ENCODE measurements around the gene HOXD12. TPM values are rescaled to one million over a fixed set of nuclear protein-coding genes. Genes with fewer than 3 reads are reported as not detected.

Gene HOXD12
- total RNA-seq, 2 experiments from 2014 or later, result 0.25 TPM; not detected in 1

- Histone ChIP-seq H3K4me2 (ENCODE audit: low read length) (no peak overlapping the region), H3K4me1 (ENCODE audit: insufficient read depth, low read length, poor library complexity, severe bottlenecking) (no peaks in the 10 kb centered on the region), H3K79me2 (ENCODE audit: insufficient read depth, low read depth, low read length) (no peaks in the 10 kb centered on the region), H3K36me3 (ENCODE audit: insufficient read depth, low read length) (no peaks in the 10 kb centered on the region), H3K27ac (ENCODE audit: low read depth, low read length, poor library complexity, severe bottlenecking) (no peak overlapping the region), H3K9me3 (ENCODE audit: low read length) (no peaks in the 10 kb centered on the region), H3K4me3 (ENCODE audit: low read depth, low read length, poor library complexity, severe bottlenecking) (no peak overlapping the region), H2AFZ (ENCODE audit: low read length) (no peak overlapping the region), H3K9me2 (ENCODE audit: insufficient read depth, low read length) (no peaks in the 10 kb centered on the region), H4K20me1 (ENCODE audit: insufficient read depth, low read length) (no peaks in the 10 kb centered on the region)
- ChIA-PET POLR2A (no interaction called here), CTCF (ENCODE audit: unreplicated experiment) (no interaction called here)
- no TSS peak for BruUV-seq (replicated peaks)
- no peak for DNase-seq (ENCODE audit: low spot score)
- no peak for TF ChIP-seq EZH2phosphoT487 (IDR thresholded peaks at IDR 0.05; ENCODE audit: borderline replicate concordance, low read depth, low read length)
- no peak for TF ChIP-seq CTCF (conservative IDR thresholded peaks at IDR 0.05; ENCODE audit: low read length)
- intact Hi-C loops (cut with micrococcal nuclease; ENCODE audit: unreplicated experiment), result no loop called here
Observed at GRCh38 chr2:176081376-176081836, 18.2 kb upstream of the HOXD12 start.

- no peaks in the 10 kb centered on the region for H3K9me3 ChIP-seq (ENCODE audit: low read length)
- H3K79me2 ChIP-seq (ENCODE audit: insufficient read depth, low read depth, low read length), result no peaks in the 10 kb centered on the region
- H3K27ac ChIP-seq (ENCODE audit: low read depth, low read length, poor library complexity, severe bottlenecking), result no peak overlapping the region
- H3K9me2 ChIP-seq (ENCODE audit: insufficient read depth, low read length), result no peaks in the 10 kb centered on the region
- no TSS peak for BruUV-seq (replicated peaks)
- no peak overlapping the region for H2AFZ ChIP-seq (ENCODE audit: low read length)
- POLR2A ChIA-PET, result no interaction called here
- no peaks in the 10 kb centered on the region for H3K4me1 ChIP-seq (ENCODE audit: insufficient read depth, low read length, poor library complexity, severe bottlenecking)
- H4K20me1 ChIP-seq (ENCODE audit: insufficient read depth, low read length), result no peaks in the 10 kb centered on the region
- H3K4me2 ChIP-seq (ENCODE audit: low read length), result no peak overlapping the region
- TF ChIP-seq EZH2phosphoT487 (IDR thresholded peaks at IDR 0.05; ENCODE audit: borderline replicate concordance, low read depth, low read length) (no peak), CTCF (conservative IDR thresholded peaks at IDR 0.05; ENCODE audit: low read length) (no peak)
- no peak for DNase-seq (ENCODE audit: low spot score)
- intact Hi-C loops (cut with micrococcal nuclease; ENCODE audit: unreplicated experiment), result no loop called here
- H3K36me3 ChIP-seq (ENCODE audit: insufficient read depth, low read length), result no peaks in the 10 kb centered on the region
- CTCF ChIA-PET (ENCODE audit: unreplicated experiment), result no interaction called here
- no peak overlapping the region for H3K4me3 ChIP-seq (ENCODE audit: low read depth, low read length, poor library complexity, severe bottlenecking)
Observed at GRCh38 chr2:176081837-176082524, 17.6 kb upstream of the HOXD12 start.

DNA sequence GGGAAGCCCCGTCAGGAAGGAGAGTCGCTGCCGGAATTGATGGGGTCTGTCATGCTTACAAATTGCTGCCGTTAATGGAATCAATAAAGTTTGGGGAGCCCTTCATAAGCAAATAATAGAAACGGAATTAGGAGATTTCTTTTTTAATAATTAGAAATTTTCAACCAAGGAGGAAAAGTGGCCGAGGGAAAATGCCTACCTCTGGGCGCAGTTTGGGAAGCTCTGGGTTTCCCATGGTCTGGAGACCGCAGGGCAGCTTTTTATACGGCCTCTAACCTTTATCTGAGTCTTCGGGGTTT is 17.1 kb upstream of the HOXD12 start:
- DNase-seq (ENCODE audit: low spot score), result no peak
- H3K9me2 ChIP-seq (ENCODE audit: insufficient read depth, low read length), result no peaks in the 10 kb centered on the region
- CTCF ChIA-PET (ENCODE audit: unreplicated experiment), result interaction anchor here (0.6 kb wide), 1 partner anchor 59 kb away, joined by 3 read pairs; no protein-coding TSS in a partner anchor
- H3K36me3 ChIP-seq (ENCODE audit: insufficient read depth, low read length), result no peaks in the 10 kb centered on the region
- H2AFZ ChIP-seq (ENCODE audit: low read length), result no peak overlapping the region
- H3K27ac ChIP-seq (ENCODE audit: low read depth, low read length, poor library complexity, severe bottlenecking), result no peak overlapping the region
- BruUV-seq (replicated peaks), result no TSS peak
- intact Hi-C loops (cut with micrococcal nuclease; ENCODE audit: unreplicated experiment), result no loop called here
- no peaks in the 10 kb centered on the region for H3K79me2 ChIP-seq (ENCODE audit: insufficient read depth, low read depth, low read length)
- TF ChIP-seq CTCF (conservative IDR thresholded peaks at IDR 0.05; ENCODE audit: low read length) (no peak), EZH2phosphoT487 (IDR thresholded peaks at IDR 0.05; ENCODE audit: borderline replicate concordance, low read depth, low read length) (no peak)
- no peaks in the 10 kb centered on the region for H3K4me1 ChIP-seq (ENCODE audit: insufficient read depth, low read length, poor library complexity, severe bottlenecking)
- H3K9me3 ChIP-seq (ENCODE audit: low read length), result no peaks in the 10 kb centered on the region
- POLR2A ChIA-PET, result no interaction called here
- H3K4me2 ChIP-seq (ENCODE audit: low read length), result no peak overlapping the region
- H3K4me3 ChIP-seq (ENCODE audit: low read depth, low read length, poor library complexity, severe bottlenecking), result no peak overlapping the region
- H4K20me1 ChIP-seq (ENCODE audit: insufficient read depth, low read length), result no peaks in the 10 kb centered on the region

Measured in OCI-LY7 (cell line).